IPS-18a (cell line): ENCODE results near the gene PNRC1.
"Not testable (repeated sequence)": the region's sequence is repeated elsewhere in the genome, so short reads cannot be mapped to it uniquely, and the experiment has no call there.

Source experiments
- H3K27ac ChIP-seq: one replicate; pipeline ENCODE4 v1.5.1; 2013; ENCODE audit warnings: low read length
- H3K27me3 ChIP-seq: one replicate; pipeline ENCODE4 v1.6.1; 2013; ENCODE audit warnings: mild to moderate bottlenecking, low read length; ENCODE audit not compliant: control insufficient read depth, insufficient read depth
- H3K36me3 ChIP-seq: one replicate; pipeline ENCODE4 v1.6.1; 2013; ENCODE audit warnings: low read depth, low read length; ENCODE audit not compliant: control insufficient read depth
- H3K4me1 ChIP-seq: one replicate; pipeline ENCODE4 v1.6.1; 2013; ENCODE audit warnings: low read depth, low read length; ENCODE audit not compliant: control insufficient read depth
- H3K4me3 ChIP-seq: one replicate; pipeline ENCODE4 v1.5.1; 2013; ENCODE audit warnings: low read length
- H3K9ac ChIP-seq: one replicate; pipeline ENCODE4 v1.6.1; 2013; ENCODE audit warnings: mild to moderate bottlenecking, low read length, moderate library complexity
- H3K9me3 ChIP-seq: one replicate; pipeline ENCODE4 v1.6.1; 2013; ENCODE audit warnings: low read depth, low read length; ENCODE audit not compliant: control insufficient read depth

The PNRC1 gene

GRCh38 chr6:89063881-89064280 lies 16.7 kb upstream of the PNRC1 start:
- H3K36me3 ChIP-seq = no peaks in the 10 kb centered on the region
- no peak overlapping the region for H3K27ac ChIP-seq
- H3K4me3 ChIP-seq = no peak overlapping the region

GRCh38 chr6:89064931-89065330 lies 15.6 kb upstream of the PNRC1 start:
- H3K4me1 ChIP-seq, H3K9ac ChIP-seq, H3K27me3 ChIP-seq, H3K9me3 ChIP-seq, H3K27ac ChIP-seq, H3K36me3 ChIP-seq, H3K4me3 ChIP-seq: not testable (repeated sequence)

More at GRCh38 chr6:89063881-89064280, 16.7 kb upstream of the PNRC1 start:
- no peak overlapping the region for H3K9ac ChIP-seq
- H3K4me1 ChIP-seq = no peaks in the 10 kb centered on the region
- no peaks in the 10 kb centered on the region for H3K9me3 ChIP-seq
- H3K27me3 ChIP-seq = no peaks in the 10 kb centered on the region

- not testable (repeated sequence) for H3K27me3 ChIP-seq, H3K27ac ChIP-seq, H3K36me3 ChIP-seq, H3K4me3 ChIP-seq, H3K9me3 ChIP-seq, H3K4me1 ChIP-seq, H3K9ac ChIP-seq
Measured at GRCh38 chr6:89066121-89066520, 14.4 kb upstream of the PNRC1 start.

GRCh38 chr6:89066940-89067646 lies 13.5 kb upstream of the PNRC1 start:
- H3K9me3 ChIP-seq = no peaks in the 10 kb centered on the region
- H3K27me3 ChIP-seq = no peaks in the 10 kb centered on the region
- H3K27ac ChIP-seq = no peak overlapping the region
- no peaks in the 10 kb centered on the region for H3K36me3 ChIP-seq
- no peak overlapping the region for H3K9ac ChIP-seq
- H3K4me3 ChIP-seq = no peak overlapping the region
- H3K4me1 ChIP-seq = no peaks in the 10 kb centered on the region

- Histone ChIP-seq H3K4me3 (no peak overlapping the region), H3K27me3 (no peaks in the 10 kb centered on the region), H3K9me3 (no peaks in the 10 kb centered on the region), H3K27ac (no peak overlapping the region), H3K9ac (no peak overlapping the region), H3K4me1 (no peaks in the 10 kb centered on the region), H3K36me3 (no peaks in the 10 kb centered on the region)
Measured at GRCh38 chr6:89067796-89068195, 12.8 kb upstream of the PNRC1 start.

- H3K9ac ChIP-seq = no peak overlapping the region
- H3K4me3 ChIP-seq = no peak overlapping the region
- H3K27me3 ChIP-seq = no peaks in the 10 kb centered on the region
- no peak overlapping the region for H3K27ac ChIP-seq
- no peaks in the 10 kb centered on the region for H3K4me1 ChIP-seq
- H3K9me3 ChIP-seq = no peaks in the 10 kb centered on the region
- H3K36me3 ChIP-seq = no peaks in the 10 kb centered on the region
Measured at GRCh38 chr6:89068695-89069094, 11.9 kb upstream of the PNRC1 start.

- H3K9me3 ChIP-seq = no peaks in the 10 kb centered on the region
- no peaks in the 10 kb centered on the region for H3K27me3 ChIP-seq
- no peaks in the 10 kb centered on the region for H3K4me1 ChIP-seq
- H3K9ac ChIP-seq = no peak overlapping the region
- H3K27ac ChIP-seq = no peak overlapping the region
- no peaks in the 10 kb centered on the region for H3K36me3 ChIP-seq
- H3K4me3 ChIP-seq = no peak overlapping the region
Measured at GRCh38 chr6:89069536-89070163, 10.9 kb upstream of the PNRC1 start.

GRCh38 chr6:89071036-89071435 lies 9.5 kb upstream of the PNRC1 start:
- Histone ChIP-seq H3K27ac (no peak overlapping the region), H3K4me3 (no peak overlapping the region), H3K36me3 (no peaks in the 10 kb centered on the region), H3K27me3 (no peaks in the 10 kb centered on the region), H3K4me1 (no peaks in the 10 kb centered on the region), H3K9me3 (no peaks in the 10 kb centered on the region), H3K9ac (no peak overlapping the region)

GRCh38 chr6:89073014-89073620 lies 7.4 kb upstream of the PNRC1 start:
- no peaks in the 10 kb centered on the region for H3K36me3 ChIP-seq
- no peaks in the 10 kb centered on the region for H3K27me3 ChIP-seq
- no peak overlapping the region for H3K9ac ChIP-seq
- H3K4me3 ChIP-seq = no peak overlapping the region
- H3K4me1 ChIP-seq = no peaks in the 10 kb centered on the region
- no peaks in the 10 kb centered on the region for H3K9me3 ChIP-seq
- no peak overlapping the region for H3K27ac ChIP-seq

GRCh38 chr6:89073840-89074239 lies 6.7 kb upstream of the PNRC1 start:
- Histone ChIP-seq H3K9me3 (no peaks in the 10 kb centered on the region), H3K4me1 (no peaks in the 10 kb centered on the region), H3K4me3 (no peak overlapping the region), H3K9ac (no peak overlapping the region), H3K27me3 (no peaks in the 10 kb centered on the region), H3K36me3 (no peaks in the 10 kb centered on the region), H3K27ac (no peak overlapping the region)

GRCh38 chr6:89079511-89080234 lies 878 bp upstream of the PNRC1 start:
- Histone ChIP-seq H3K4me3 (peak overlapping the region; percentile 91), H3K36me3 (peaks cover 10% of the 10 kb centered on the region), H3K4me1 (peaks cover 23% of the 10 kb centered on the region), H3K9me3 (no peaks in the 10 kb centered on the region), H3K9ac (peak overlapping the region; percentile 76), H3K27ac (peak overlapping the region; percentile 46), H3K27me3 (peaks cover 20% of the 10 kb centered on the region)
